SK-N-SH (cell line): Measurements from ENCODE around the gene C16orf96. TPM values are rescaled to one million over a fixed set of nuclear protein-coding genes. Genes with fewer than 3 reads are reported as not detected.

ENCODE experiments used
- CTCF ChIA-PET: fragments of 300-600, 350-600 bp; formaldehyde crosslinking; extraction: SDS; loops from one replicate; lab custom pipeline; 2021; lab: Yijun Ruan, JAX
- POLR2A ChIA-PET: fragments of 350-600 bp; sonication (Branson Sonifier 250); formaldehyde crosslinking; extraction: SDS; loops from one replicate; lab custom pipeline; 2020; ENCODE audit warnings: antibody characterized with exemption, inconsistent platforms; lab: Yijun Ruan, JAX
- DNase-seq: peaks from one replicate; pipeline ENCODE4 v3.0.0; 2012
- H2AFZ ChIP-seq: fragments of 200-600 bp; sonication (generic); 2 replicates; pipeline ENCODE4 v1.8.1; 2016; ENCODE audit warnings: antibody characterized with exemption, mild to moderate bottlenecking, low read depth
- H3F3A ChIP-seq: fragments of 200-600 bp; sonication (generic); replicated peaks from 2 replicates; pipeline ENCODE3; 2016; ENCODE audit warnings: antibody characterized with exemption, mild to moderate bottlenecking; ENCODE audit not compliant: insufficient read depth
- H3K27ac ChIP-seq, 2 experiments: fragments of 200-500 bp in 1 of 2; fragments of 200-600 bp in 1 of 2; sonication (Bioruptor generic) in 1 of 2; sonication (generic), shearing (Covaris generic) in 1 of 2; 2 replicates each; pipeline versions ENCODE4 v1.5.1 to v1.6.1; 2014 to 2016; ENCODE audit warnings: low read depth in 2 of 2, inconsistent platforms in 1 of 2, low read length in 1 of 2, mild to moderate bottlenecking in 1 of 2, mixed read lengths in 1 of 2
- H3K27me3 ChIP-seq: fragments of 200-600 bp; sonication (generic), shearing (Covaris generic); 2 replicates; pipeline ENCODE4 v1.6.1; 2016; ENCODE audit warnings: mixed run types; ENCODE audit not compliant: insufficient read depth
- H3K36me3 ChIP-seq, 2 experiments: fragments of 200-500 bp in 1 of 2; fragments of 200-600 bp in 1 of 2; sonication (Bioruptor generic) in 1 of 2; sonication (generic) in 1 of 2; replicated peaks in 1 of 2; 2 replicates each; pipeline versions ENCODE3 to v1.5.1; 2014 to 2016; ENCODE audit warnings: low read length in 1 of 2, mild to moderate bottlenecking in 1 of 2; ENCODE audit not compliant: insufficient read depth in 2 of 2, control insufficient read depth in 1 of 2
- H3K4me1 ChIP-seq, 2 experiments: fragments of 200-500 bp in 1 of 2; fragments of 200-600 bp in 1 of 2; sonication (Bioruptor generic) in 1 of 2; sonication (generic), shearing (Covaris generic) in 1 of 2; 2 replicates each; pipeline versions ENCODE4 v1.5.1 to v1.6.1; 2014 to 2016; ENCODE audit warnings: low read depth in 1 of 2, low read length in 1 of 2, mixed run types in 1 of 2; ENCODE audit not compliant: insufficient read depth in 2 of 2, control insufficient read depth in 1 of 2
- H3K4me2 ChIP-seq: fragments of 200-600 bp; sonication (generic), shearing (Covaris generic); 2 replicates; pipeline ENCODE4 v1.6.1; 2017; ENCODE audit warnings: mixed run types
- H3K4me3 ChIP-seq, 2 experiments: fragments of 200-500 bp in 1 of 2; fragments of 200-600 bp in 1 of 2; sonication (Bioruptor generic) in 1 of 2; sonication (generic), shearing (Covaris generic) in 1 of 2; 2 replicates each; pipeline versions ENCODE4 v1.5.1 to v1.8.1; 2014 to 2016; ENCODE audit warnings: low read depth in 2 of 2, inconsistent platforms in 1 of 2, low read length in 1 of 2, mild to moderate bottlenecking in 1 of 2, mixed read lengths in 1 of 2, moderate library complexity in 1 of 2
- H3K79me2 ChIP-seq: fragments of 200-600 bp; sonication (generic); 2 replicates; pipeline ENCODE4 v1.8.1; 2017; ENCODE audit warnings: mild to moderate bottlenecking; ENCODE audit not compliant: insufficient read depth
- H3K9ac ChIP-seq: fragments of 200-600 bp; sonication (generic); 2 replicates; pipeline ENCODE4 v1.6.1; 2017; ENCODE audit warnings: mixed run types
- H3K9me2 ChIP-seq: fragments of 200-600 bp; sonication (generic); 2 replicates; pipeline ENCODE4 v1.6.1; 2017; ENCODE audit warnings: mixed run types
- H3K9me3 ChIP-seq: fragments of 200-600 bp; sonication (generic); 2 replicates; pipeline ENCODE4 v1.6.1; 2017; ENCODE audit warnings: mixed run types, mild to moderate bottlenecking, moderate library complexity
- H4K20me1 ChIP-seq: fragments of 200-600 bp; sonication (generic); 2 replicates; pipeline ENCODE4 v1.6.1; 2017; ENCODE audit warnings: mild to moderate bottlenecking, mixed run types; ENCODE audit not compliant: insufficient read depth
- CTCF ChIP-seq: fragments of 200-600 bp; sonication (generic); IDR thresholded peaks from 2 replicates; pipeline ENCODE4 v1.6.1; 2017; ENCODE audit warnings: antibody characterized with exemption, mild to moderate bottlenecking, moderate library complexity
- ELF1 ChIP-seq: IDR thresholded peaks from 2 replicates; pipeline ENCODE4 v1.4.0; 2012
- GABPA ChIP-seq: IDR thresholded peaks from 2 replicates; pipeline ENCODE4 v1.4.0; 2012; ENCODE audit warnings: low read depth, mild to moderate bottlenecking
- IRF3 ChIP-seq: fragments of 150-350 bp; IDR thresholded peaks from 2 replicates; pipeline ENCODE4 v1.6.1; 2016; ENCODE audit warnings: mild to moderate bottlenecking, low read depth, low read length
- JUND ChIP-seq: IDR thresholded peaks from 2 replicates; pipeline ENCODE4 v1.4.0; 2012
- MXI1 ChIP-seq: IDR thresholded peaks from 2 replicates; pipeline ENCODE4 v1.6.1; 2012; ENCODE audit warnings: mild to moderate bottlenecking, low read depth, low read length, improper control_type of control experiment
- NRF1 ChIP-seq: IDR thresholded peaks from 2 replicates; pipeline ENCODE4 v1.6.1; 2012; ENCODE audit warnings: low read depth, mild to moderate bottlenecking, low read length
- POLR2AphosphoS5 ChIP-seq: IDR thresholded peaks from 2 replicates; pipeline ENCODE4 v1.6.1; 2012; ENCODE audit warnings: low read depth, low read length
- RFX5 ChIP-seq: IDR thresholded peaks from 2 replicates; pipeline ENCODE4 v1.6.1; 2012; ENCODE audit warnings: mild to moderate bottlenecking, improper control_type of control experiment, low read length
- SIN3A ChIP-seq: IDR thresholded peaks from 2 replicates; pipeline ENCODE4 v1.6.1; 2012; ENCODE audit warnings: low read depth, mild to moderate bottlenecking, low read length, moderate library complexity, borderline replicate concordance
- SMC3 ChIP-seq: IDR thresholded peaks from 2 replicates; pipeline ENCODE4 v1.6.1; 2012; ENCODE audit warnings: low read depth, low read length, improper control_type of control experiment
- TAF1 ChIP-seq: IDR thresholded peaks from 2 replicates; pipeline ENCODE4 v1.6.1; 2012; ENCODE audit warnings: low read depth, mild to moderate bottlenecking, low read length, moderate library complexity, borderline replicate concordance
- TEAD4 ChIP-seq: IDR thresholded peaks from 2 replicates; pipeline ENCODE4 v1.4.0; 2012; ENCODE audit warnings: mild to moderate bottlenecking, borderline replicate concordance; ENCODE audit not compliant: insufficient read depth
- WGBS: methylation state at CpG from one replicate; pipeline ENCODE4 v1.1.6; 2017; ENCODE audit warnings: low lambda C conversion rate; 5-methylcytosine and 5-hydroxymethylcytosine counted together
- polyA plus RNA-seq, 3 experiments: library from polyadenylated mRNA; depleted of rRNA; stranded (reverse); fragments of >200 nt; gene quantifications; 2 replicates each; pipeline ENCODE4 v1.2.3, GENCODE V29; 2012

C16orf96 gene
- polyA plus RNA-seq, 1 of the 3 experiments (the other 2 are of a cell fraction) = 0.05 TPM

- DNase-seq = no peak
- Histone ChIP-seq H3K27ac (no peak overlapping the region), H3K27me3 (no peaks in the 10 kb centered on the region), H3K9ac (no peak overlapping the region), H4K20me1 (peaks cover 69% of the 10 kb centered on the region), H3K9me3 (0 out of 2 replicates have a peak, but pooled peaks cover 7% of the 10 kb centered on the region), H2AFZ (no peak overlapping the region), H3K36me3 (peaks cover 0 to 4% of the 10 kb centered on the region in 2 experiments), H3K4me1 (peaks cover 0 to 4% of the 10 kb centered on the region in 2 experiments; a peak in 1 of 4 replicates), H3K9me2 (no peaks in the 10 kb centered on the region), H3F3A (no peaks in the 10 kb centered on the region), H3K79me2 (peaks cover 99% of the 10 kb centered on the region), H3K4me2 (no peak overlapping the region), H3K4me3 (no peak overlapping the region)
- CTCF ChIA-PET = no interaction called here
- POLR2A ChIA-PET = no interaction called here
- WGBS = no CpG with 5 or more reads among the region's 1 CpG
- no peak for TF ChIP-seq JUND
Measured at GRCh38 chr16:4631444-4631843, 75.3 kb downstream of the C16orf96 start.

- Histone ChIP-seq H3K9me2 (no peaks in the 10 kb centered on the region), H3K9me3 (0 out of 2 replicates have a peak, but pooled peaks cover 7% of the 10 kb centered on the region), H3K4me2 (no peak overlapping the region), H3K79me2 (peaks cover 98% of the 10 kb centered on the region), H3K36me3 (peaks cover 0 to 4% of the 10 kb centered on the region in 2 experiments), H4K20me1 (peaks cover 86% of the 10 kb centered on the region), H3K27ac (no peak overlapping the region), H3K9ac (no peak overlapping the region), H3K27me3 (no peaks in the 10 kb centered on the region), H3K4me3 (no peak overlapping the region), H3K4me1 (no peaks in the 10 kb centered on the region), H3F3A (no peaks in the 10 kb centered on the region), H2AFZ (no peak overlapping the region)
- ChIA-PET POLR2A (no interaction called here), CTCF (interaction anchor here (1.3 to 2.6 kb wide), 3 partner anchors 10 to 18 kb away, joined by 3 to 16 read pairs (median 7); partner anchors contain the start of gene MGRN1)
- 96% methylated on average over 18 of the region's 20 CpGs for WGBS
- no peak for DNase-seq
- TF ChIP-seq RFX5 (no peak), JUND (no peak), NRF1 (no peak), TAF1 (no peak), MXI1 (no peak), GABPA (no peak), SMC3 (no peak), SIN3A (no peak), TEAD4 (no peak), IRF3 (no peak), CTCF (no peak), ELF1 (no peak), POLR2AphosphoS5 (no peak)
Measured at GRCh38 chr16:4633910-4634635, 77.9 kb downstream of the C16orf96 start.
